K562 (cell line): ENCODE measurements around the gene GPR35. TPM values are rescaled to one million over a fixed set of nuclear protein-coding genes. Genes with fewer than 3 reads are reported as not detected.
A peak's percentile ranks its signal among the peaks of the same experiment; 100 is the strongest.

ENCODE experiments used
- EGR1 ChIP-seq: fragments of 450-650 bp; conservative IDR thresholded peaks from 2 replicates; pipeline ENCODE4 v1.6.1; 2017; ENCODE audit warnings: mild to moderate bottlenecking
- GABPA ChIP-seq: fragments of 200-800 bp; sonication (Bioruptor generic); conservative IDR thresholded peaks from 2 replicates; pipeline ENCODE4 v1.6.1; 2016; ENCODE audit warnings: low read depth, missing genetic modification characterization, missing compliant biosample characterization
- KLF6 ChIP-seq: fragments of 250-450 bp; sonication (Bioruptor Pico); IDR thresholded peaks from 2 replicates; pipeline ENCODE4 v1.4.0; 2020; ENCODE audit warnings: mild to moderate bottlenecking, moderate library complexity, borderline replicate concordance
- MXI1 ChIP-seq: IDR thresholded peaks from 2 replicates; pipeline ENCODE4 v1.6.1; 2011; ENCODE audit warnings: low read depth, mild to moderate bottlenecking, improper control_type of control experiment, low read length
- POLR2G ChIP-seq: fragments of 200-400 bp; formaldehyde crosslinking; IDR thresholded peaks from 2 replicates; pipeline ENCODE4 v1.6.1; 2017; ENCODE audit warnings: low read depth, mild to moderate bottlenecking, antibody characterized with exemption, low read length, moderate library complexity
- polyA plus RNA-seq, 8 experiments: library from polyadenylated mRNA; depleted of rRNA in 4 of 8; stranded (reverse) in 5 of 8; unstranded in 3 of 8; fragments of >200 nt; fragmentation: Nextera tagmentation in 2 of 8; fragmentation: Illumina TruSeq in 1 of 8; extraction: Ambion mirVana in 2 of 8; extraction: Trizol in 1 of 8; gene quantifications; 2 replicates each; pipeline versions ENCODE4 v1.2.1 to v1.2.3, GENCODE V29; 2011 to 2014; ENCODE audit warnings: inconsistent platforms in 1 of 8, missing spikeins in 1 of 8
- total RNA-seq, 7 experiments: library from RNA; depleted of rRNA in 6 of 7; stranded (reverse); fragments of >200 nt in 6 of 7; fragmentation: Illumina TruSeq in 2 of 7; extraction: Trizol in 2 of 7; gene quantifications; 2 replicates each; pipeline versions ENCODE4 v1.2.1 to v1.2.3, GENCODE V29; 2011 to 2021; ENCODE audit warnings: low replicate concordance in 1 of 7
- TF ChIP-seq, protein P1 (sequence below), 2 experiments: fragments of 450-650 bp in 1 of 2; sonication (generic) in 1 of 2; formaldehyde crosslinking in 1 of 2; IDR thresholded peaks; 2 replicates each; pipeline versions ENCODE4 v1.7.1 to v1.9.0; 2016 to 2022; ENCODE audit warnings: inconsistent platforms in 1 of 2, mild to moderate bottlenecking in 1 of 2, missing genetic modification reagents in 1 of 2

Gene GPR35
- total and polyA plus RNA-seq, 9 of the 15 experiments (the other 6 are each of a cell fraction or from before 2014, with no cell fraction given), result 0.04 to 0.50 (median 0.29) TPM; not detected in 3

DNA sequence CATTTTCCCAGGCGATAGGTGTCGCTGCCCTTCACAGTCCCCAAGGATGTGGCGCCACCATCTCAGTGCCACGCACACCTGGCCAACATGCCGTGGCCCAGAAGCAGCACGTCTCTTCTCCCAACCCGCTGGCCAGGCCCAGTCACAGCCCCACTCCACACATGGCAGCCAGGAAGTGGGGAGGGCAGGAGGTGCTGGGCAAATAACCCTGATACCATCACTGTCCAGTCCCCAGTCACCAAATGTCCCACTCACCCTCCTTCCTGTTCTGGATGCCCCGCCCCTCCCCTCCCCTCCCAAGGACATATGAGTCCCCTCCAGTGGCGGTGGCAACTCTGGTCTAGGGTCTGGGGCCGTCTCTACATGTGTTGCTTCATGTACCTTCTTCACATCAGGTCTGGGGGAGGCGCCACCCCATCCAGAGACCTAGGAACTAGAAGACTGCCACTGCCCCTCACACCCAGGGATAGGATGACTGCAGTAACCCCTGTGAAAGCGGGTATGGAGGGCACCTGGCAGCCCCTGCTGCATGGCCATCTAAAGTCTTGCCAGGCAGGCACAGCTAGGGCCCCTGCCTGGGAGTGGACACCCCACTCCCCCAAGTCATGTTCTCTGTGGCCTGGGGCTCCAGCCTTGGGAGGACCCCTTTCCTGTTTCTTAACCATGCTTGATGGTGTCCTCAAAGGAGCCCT, 46.1 kb upstream of the GPR35 start (continued):
- TF ChIP-seq, protein P1, sequence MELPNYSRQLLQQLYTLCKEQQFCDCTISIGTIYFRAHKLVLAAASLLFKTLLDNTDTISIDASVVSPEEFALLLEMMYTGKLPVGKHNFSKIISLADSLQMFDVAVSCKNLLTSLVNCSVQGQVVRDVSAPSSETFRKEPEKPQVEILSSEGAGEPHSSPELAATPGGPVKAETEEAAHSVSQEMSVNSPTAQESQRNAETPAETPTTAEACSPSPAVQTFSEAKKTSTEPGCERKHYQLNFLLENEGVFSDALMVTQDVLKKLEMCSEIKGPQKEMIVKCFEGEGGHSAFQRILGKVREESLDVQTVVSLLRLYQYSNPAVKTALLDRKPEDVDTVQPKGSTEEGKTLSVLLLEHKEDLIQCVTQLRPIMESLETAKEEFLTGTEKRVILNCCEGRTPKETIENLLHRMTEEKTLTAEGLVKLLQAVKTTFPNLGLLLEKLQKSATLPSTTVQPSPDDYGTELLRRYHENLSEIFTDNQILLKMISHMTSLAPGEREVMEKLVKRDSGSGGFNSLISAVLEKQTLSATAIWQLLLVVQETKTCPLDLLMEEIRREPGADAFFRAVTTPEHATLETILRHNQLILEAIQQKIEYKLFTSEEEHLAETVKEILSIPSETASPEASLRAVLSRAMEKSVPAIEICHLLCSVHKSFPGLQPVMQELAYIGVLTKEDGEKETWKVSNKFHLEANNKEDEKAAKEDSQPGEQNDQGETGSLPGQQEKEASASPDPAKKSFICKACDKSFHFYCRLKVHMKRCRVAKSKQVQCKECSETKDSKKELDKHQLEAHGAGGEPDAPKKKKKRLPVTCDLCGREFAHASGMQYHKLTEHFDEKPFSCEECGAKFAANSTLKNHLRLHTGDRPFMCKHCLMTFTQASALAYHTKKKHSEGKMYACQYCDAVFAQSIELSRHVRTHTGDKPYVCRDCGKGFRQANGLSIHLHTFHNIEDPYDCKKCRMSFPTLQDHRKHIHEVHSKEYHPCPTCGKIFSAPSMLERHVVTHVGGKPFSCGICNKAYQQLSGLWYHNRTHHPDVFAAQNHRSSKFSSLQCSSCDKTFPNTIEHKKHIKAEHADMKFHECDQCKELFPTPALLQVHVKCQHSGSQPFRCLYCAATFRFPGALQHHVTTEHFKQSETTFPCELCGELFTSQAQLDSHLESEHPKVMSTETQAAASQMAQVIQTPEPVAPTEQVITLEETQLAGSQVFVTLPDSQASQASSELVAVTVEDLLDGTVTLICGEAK (IDR thresholded peaks at IDR 0.05), result peak; percentile 56
- TF ChIP-seq, protein P1 (CRISPR knock-in tag; IDR thresholded peaks at IDR 0.05), result no peak
- TF ChIP-seq KLF6 (CRISPR knock-in tag), result no peak
- TF ChIP-seq GABPA (tag), result peak; percentile 61
- TF ChIP-seq POLR2G, result peak; percentile 52
- no peak for TF ChIP-seq MXI1
- TF ChIP-seq EGR1, result no peak
